Renal cortical epithelial cell (primary cell): ENCODE data around the gene SPOCD1. TPM values are rescaled to one million over a fixed set of nuclear protein-coding genes. Genes with fewer than 3 reads are reported as not detected.

Experiments
- total RNA-seq: library from RNA; depleted of rRNA; stranded (reverse); fragments of >200 nt; gene quantifications from 2 replicates; pipeline ENCODE4 v1.2.3, GENCODE V29; 2014

Gene SPOCD1
- total RNA-seq, 1 donor from 2014 or later: 5.0 TPM

Other genes starting within 250 kb of the SPOCD1 start
- gene TINAGL1, start 239.5 kb downstream of the SPOCD1 start, total RNA-seq: 168 and 349 TPM in 2 replicates
- not detected in 2 replicates for gene HCRTR1, start 198.3 kb downstream of the SPOCD1 start, total RNA-seq
- gene PEF1, start 171.1 kb downstream of the SPOCD1 start, total RNA-seq: 80.4 and 121 TPM in 2 replicates
- 14.5 and 14.8 TPM in 2 replicates for gene COL16A1, start 112.0 kb downstream of the SPOCD1 start, total RNA-seq
- gene ADGRB2, start 51.7 kb downstream of the SPOCD1 start, total RNA-seq: 0.69 and 8.0 TPM in 2 replicates
- gene PTP4A2, start 122.3 kb upstream of the SPOCD1 start, total RNA-seq: 206 and 356 TPM in 2 replicates
- 49.0 and 118 TPM in 2 replicates for gene KHDRBS1, start 197.8 kb upstream of the SPOCD1 start, total RNA-seq